Measurements from ENCODE around the gene PLCB4.

The PLCB4 gene

GRCh38 chr20:9185511-9185910, 116.6 kb downstream of the PLCB4 start:
- H3K4me3 ChIP-seq (ENCODE audit: low read depth, low read length): no peak overlapping the region
- no peak for TF ChIP-seq CTCF (IDR thresholded peaks at IDR 0.05; ENCODE audit: insufficient read depth, low read depth, low read length, missing control alignments)
- DNase-seq (ENCODE audit: low read depth): no peak

- no peak for TF ChIP-seq CTCF (IDR thresholded peaks at IDR 0.05; ENCODE audit: insufficient read depth, low read depth, low read length, missing control alignments)
- H3K4me3 ChIP-seq (ENCODE audit: low read depth, low read length): no peak overlapping the region
- DNase-seq (ENCODE audit: low read depth): no peak
Observed at GRCh38 chr20:9186396-9186795, 117.5 kb downstream of the PLCB4 start.

GRCh38 chr20:9195031-9195430, 126.1 kb downstream of the PLCB4 start:
- H3K4me3 ChIP-seq (ENCODE audit: low read depth, low read length): no peak overlapping the region
- DNase-seq (ENCODE audit: low read depth): no peak
- TF ChIP-seq CTCF (IDR thresholded peaks at IDR 0.05; ENCODE audit: insufficient read depth, low read depth, low read length, missing control alignments): no peak

GRCh38 chr20:9196110-9196509, 127.2 kb downstream of the PLCB4 start:
- no peak overlapping the region for H3K4me3 ChIP-seq (ENCODE audit: low read depth, low read length)
- no peak for TF ChIP-seq CTCF (IDR thresholded peaks at IDR 0.05; ENCODE audit: insufficient read depth, low read depth, low read length, missing control alignments)
- no peak for DNase-seq (ENCODE audit: low read depth)

- no peak for TF ChIP-seq CTCF (IDR thresholded peaks at IDR 0.05; ENCODE audit: insufficient read depth, low read depth, low read length, missing control alignments)
- no peak overlapping the region for H3K4me3 ChIP-seq (ENCODE audit: low read depth, low read length)
- no peak for DNase-seq (ENCODE audit: low read depth)
Observed at GRCh38 chr20:9198460-9198859, 129.6 kb downstream of the PLCB4 start.

GRCh38 chr20:9200196-9200595, 131.3 kb downstream of the PLCB4 start:
- DNase-seq (ENCODE audit: low read depth): no peak
- TF ChIP-seq CTCF (IDR thresholded peaks at IDR 0.05; ENCODE audit: insufficient read depth, low read depth, low read length, missing control alignments): no peak
- no peak overlapping the region for H3K4me3 ChIP-seq (ENCODE audit: low read depth, low read length)

- DNase-seq (ENCODE audit: low read depth): no peak
- H3K4me3 ChIP-seq (ENCODE audit: low read depth, low read length): no peak overlapping the region
- TF ChIP-seq CTCF (IDR thresholded peaks at IDR 0.05; ENCODE audit: insufficient read depth, low read depth, low read length, missing control alignments): no peak
Observed at GRCh38 chr20:9200620-9201019, 131.7 kb downstream of the PLCB4 start.

Measured in GM12865 (cell line).